ENCODE results near the gene CREBL2. TPM values are rescaled to one million over a fixed set of nuclear protein-coding genes. Genes with fewer than 3 reads are reported as not detected.
"Not testable (repeated sequence)": the region's sequence is repeated elsewhere in the genome, so short reads cannot be mapped to it uniquely, and the experiment has no call there.

Gene CREBL2
- total RNA-seq, 5 donors from 2014 or later (not counting 1 experiment from before 2014, with no cell fraction given), result 24.4 to 37.2 (median 33.8) TPM

DNA sequence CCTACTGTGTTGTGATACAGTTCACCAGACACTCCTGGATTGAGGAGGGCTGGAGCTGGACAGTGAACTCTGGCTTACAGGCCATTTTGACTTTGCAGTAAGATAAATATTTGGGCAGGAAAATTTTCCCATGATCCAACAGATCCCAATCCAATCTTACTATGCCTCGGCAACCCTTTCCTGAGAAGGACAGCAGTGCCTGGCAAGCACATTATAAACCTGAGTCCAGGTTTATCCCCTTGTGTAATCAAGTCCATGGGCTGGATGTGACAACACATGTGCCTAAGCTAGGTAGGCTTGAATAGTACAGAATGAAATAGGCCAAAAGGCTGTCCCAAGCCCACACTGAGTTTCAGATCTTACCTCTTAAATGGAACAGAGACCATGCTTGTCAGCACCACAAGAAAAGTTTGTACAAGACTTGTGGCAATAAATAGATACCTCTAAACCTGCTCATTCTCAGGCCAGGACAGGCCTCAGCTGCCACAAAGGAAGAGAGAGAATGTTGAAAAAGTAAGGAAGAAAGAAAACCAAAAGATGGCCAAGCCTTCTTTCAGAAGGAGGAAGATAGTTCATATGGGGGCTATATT lies 34.9 kb downstream of the CREBL2 start:
- no peak overlapping the region for H3K27ac Mint-ChIP-seq

DNA sequence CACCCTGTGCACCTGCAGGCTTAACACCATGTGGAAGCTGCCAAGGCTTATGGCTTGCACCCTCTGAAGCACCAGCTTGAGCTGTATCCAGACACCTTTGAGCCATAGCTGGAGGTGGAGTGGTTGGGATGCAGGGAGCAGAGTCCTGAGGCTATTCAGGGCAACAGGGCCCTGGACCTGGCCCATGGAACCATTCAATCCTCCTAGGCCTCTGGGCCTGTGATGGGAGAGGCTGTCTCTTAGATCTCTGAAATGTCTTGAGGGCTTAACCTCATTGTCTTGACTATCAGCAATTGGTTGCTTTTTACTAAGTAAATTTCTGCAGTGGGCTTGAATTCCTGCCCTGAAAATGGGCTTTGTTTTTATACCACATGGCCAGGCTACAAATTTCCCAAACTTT lies 36.6 kb downstream of the CREBL2 start:
- ChIA-PET CTCF (interaction anchor here in 1 of 2 donors (0.6 kb wide), 1 partner anchor 63 kb away, joined by 4 read pairs; no protein-coding TSS in a partner anchor), POLR2A (interaction anchor here in 1 of 2 donors (0.8 kb wide), 1 partner anchor 25 kb away, joined by 3 read pairs; no protein-coding TSS in a partner anchor)
- Mint-ChIP-seq H3K36me3 (peaks cover 39% of the 10 kb centered on the region), H3K9me3 (peaks cover 6 to 39% (median 26%) of the 10 kb centered on the region in 3 donors), H3K4me1 (peaks cover 11 to 15% (median 14%) of the 10 kb centered on the region in 3 donors), H3K27ac (no peak overlapping the region), H3K4me3 (no peak overlapping the region), H3K27me3 (no peaks in the 10 kb centered on the region)
- Histone ChIP-seq H3K36me3 (ENCODE audit: control insufficient read depth in 2 of 2, extremely low read depth in 1 of 2, insufficient read depth in 1 of 2, low read length in 1 of 2) (peaks cover 0 to 2% of the 10 kb centered on the region in 2 donors), H3K4me1 (ENCODE audit: control insufficient read depth in 1 of 2, extremely low read depth in 1 of 2, insufficient read depth in 2 of 2, low read length in 2 of 2) (peaks cover 0 to 5% of the 10 kb centered on the region in 2 experiments), H3K27ac (ENCODE audit: low read length) (no peak overlapping the region), H3K9me3 (peaks cover 2% of the 10 kb centered on the region), H3K4me3 (ENCODE audit: control insufficient read depth in 1 of 2, extremely low read depth in 1 of 2, low read length in 1 of 2) (no peak overlapping the region), H3K27me3 (replicated peaks in 1 of 2; ENCODE audit: control insufficient read depth in 2 of 2, extremely low read depth in 1 of 2, insufficient read depth in 2 of 2, low read length in 1 of 2) (no peaks in the 10 kb centered on the region)
- DNase-seq (no peak), ATAC-seq (replicated peaks in 1 of 4) (no peak)

More for the DNA sequence above, 34.9 kb downstream of the CREBL2 start:
- peaks cover 0 to 17% of the 10 kb centered on the region in 2 donors for H3K36me3 ChIP-seq (ENCODE audit: control insufficient read depth in 2 of 2, extremely low read depth in 1 of 2, insufficient read depth in 1 of 2, low read length in 1 of 2)
- peaks cover 0 to 5% of the 10 kb centered on the region in 2 experiments for H3K4me1 ChIP-seq (ENCODE audit: control insufficient read depth in 1 of 2, extremely low read depth in 1 of 2, insufficient read depth in 2 of 2, low read length in 2 of 2)
- ChIA-PET POLR2A (no interaction called here), CTCF (interaction anchor here (0.6 to 3.9 kb wide), 8 partner anchors 19 to 287 kb away, joined by 3 to 60 read pairs (median 4); no protein-coding TSS in a partner anchor)
- no peaks in the 10 kb centered on the region for H3K27me3 ChIP-seq (replicated peaks in 1 of 2; ENCODE audit: control insufficient read depth in 2 of 2, extremely low read depth in 1 of 2, insufficient read depth in 2 of 2, low read length in 1 of 2)
- peaks cover 5 to 8% (median 8%) of the 10 kb centered on the region in 3 donors for H3K4me1 Mint-ChIP-seq
- H3K9me3 ChIP-seq, result peaks cover 2% of the 10 kb centered on the region
- no peak overlapping the region for H3K27ac ChIP-seq (ENCODE audit: low read length)
- no peak for ATAC-seq (replicated peaks in 1 of 4)
- H3K4me3 ChIP-seq (ENCODE audit: control insufficient read depth in 1 of 2, extremely low read depth in 1 of 2, low read length in 1 of 2), result no peak overlapping the region
- no CpG with 5 or more reads among the region's 1 CpG for WGBS (ENCODE audit: insufficient coverage)
- H3K4me3 Mint-ChIP-seq, result no peak overlapping the region
- peaks cover 54% of the 10 kb centered on the region for H3K36me3 Mint-ChIP-seq
- peaks cover 6 to 32% (median 26%) of the 10 kb centered on the region in 3 donors for H3K9me3 Mint-ChIP-seq
- no peak for DNase-seq
- H3K27me3 Mint-ChIP-seq, result no peaks in the 10 kb centered on the region

DNA sequence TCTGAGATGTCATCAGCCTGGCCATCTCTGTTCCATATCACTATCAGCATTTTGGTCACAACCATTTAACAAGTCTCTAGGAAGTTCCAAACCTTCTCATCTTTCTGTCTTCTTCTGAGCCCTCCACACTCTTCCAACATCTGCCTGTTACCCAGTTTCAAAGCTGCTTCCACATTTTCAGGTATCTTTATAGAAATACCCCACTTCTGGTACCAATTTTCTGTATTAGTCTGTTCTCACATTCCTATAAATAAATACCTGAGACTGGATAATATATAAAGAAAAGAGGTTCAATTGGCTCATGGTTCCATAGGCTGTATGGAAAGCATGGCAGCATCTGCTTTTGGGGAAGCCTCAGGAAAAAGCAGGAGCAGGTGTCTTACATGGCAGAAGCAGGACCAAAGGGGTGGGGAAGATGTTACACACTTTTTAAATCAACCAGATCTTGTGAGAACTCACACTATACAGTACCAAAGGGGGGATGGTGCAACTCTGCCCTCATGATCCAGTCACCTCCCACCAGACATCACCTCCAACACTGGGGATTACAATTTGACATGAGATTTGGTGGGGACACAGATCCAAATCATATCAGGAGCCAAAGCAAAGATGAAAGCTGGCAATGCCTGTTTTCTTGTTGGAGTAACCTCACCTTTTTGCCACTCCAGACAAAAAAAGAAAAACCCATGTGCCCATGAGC lies 37.4 kb downstream of the CREBL2 start:
- H3K27ac Mint-ChIP-seq, result no peak overlapping the region
- peaks cover 6 to 39% (median 26%) of the 10 kb centered on the region in 3 donors for H3K9me3 Mint-ChIP-seq
- no peak overlapping the region for H3K4me3 Mint-ChIP-seq
- ChIA-PET POLR2A (no interaction called here), CTCF (interaction anchor here in 1 of 2 donors (0.9 kb wide), 1 partner anchor 88 kb away, joined by 11 read pairs; no protein-coding TSS in a partner anchor)
- H3K36me3 Mint-ChIP-seq, result peaks cover 34% of the 10 kb centered on the region
- Histone ChIP-seq H3K4me3 (ENCODE audit: control insufficient read depth in 1 of 2, extremely low read depth in 1 of 2, low read length in 1 of 2) (no peak overlapping the region), H3K4me1 (ENCODE audit: control insufficient read depth in 1 of 2, extremely low read depth in 1 of 2, insufficient read depth in 2 of 2, low read length in 2 of 2) (peaks cover 0 to 5% of the 10 kb centered on the region in 2 experiments), H3K27ac (ENCODE audit: low read length) (no peak overlapping the region), H3K27me3 (replicated peaks in 1 of 2; ENCODE audit: control insufficient read depth in 2 of 2, extremely low read depth in 1 of 2, insufficient read depth in 2 of 2, low read length in 1 of 2) (no peaks in the 10 kb centered on the region), H3K9me3 (peaks cover 2% of the 10 kb centered on the region), H3K36me3 (ENCODE audit: control insufficient read depth in 2 of 2, extremely low read depth in 1 of 2, insufficient read depth in 1 of 2, low read length in 1 of 2) (peaks cover 0 to 2% of the 10 kb centered on the region in 2 donors)
- H3K4me1 Mint-ChIP-seq, result peaks cover 11 to 15% (median 14%) of the 10 kb centered on the region in 3 donors
- DNase-seq, result no peak
- H3K27me3 Mint-ChIP-seq, result no peaks in the 10 kb centered on the region
- ATAC-seq (replicated peaks in 1 of 4), result no peak

DNA sequence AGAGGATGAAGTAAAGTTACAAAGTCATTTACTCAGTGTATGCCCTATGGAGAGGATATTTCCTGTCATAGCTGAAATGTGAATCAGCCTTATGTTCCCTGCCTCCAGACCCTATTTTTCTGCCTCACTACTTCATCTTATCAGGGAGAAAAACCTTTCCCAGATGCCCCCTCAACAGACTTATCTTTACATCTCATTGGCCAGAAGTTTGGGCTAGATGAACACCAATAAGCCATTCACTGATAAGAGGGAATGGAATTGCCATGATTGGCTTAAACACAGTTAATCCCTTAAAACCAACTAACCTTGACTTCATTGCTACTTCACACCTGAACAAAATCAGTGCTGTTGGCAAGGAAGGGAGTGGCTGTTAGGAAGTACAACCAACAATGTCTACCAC lies 40.1 kb downstream of the CREBL2 start:
- POLR2A ChIA-PET, result interaction anchor here in 1 of 2 donors (0.5 kb wide), 1 partner anchor 527 kb away, joined by 4 read pairs; no protein-coding TSS in a partner anchor
- CTCF ChIA-PET, result interaction anchor here in 1 of 2 donors (1.5 kb wide), 1 partner anchor 9 kb away, joined by 4 read pairs; no protein-coding TSS in a partner anchor
- peaks cover 6 to 39% (median 26%) of the 10 kb centered on the region in 3 donors for H3K9me3 Mint-ChIP-seq
- Histone ChIP-seq H3K36me3 (ENCODE audit: control insufficient read depth in 2 of 2, extremely low read depth in 1 of 2, insufficient read depth in 1 of 2, low read length in 1 of 2) (peaks cover 0 to 2% of the 10 kb centered on the region in 2 donors), H3K27ac (ENCODE audit: low read length) (no peak overlapping the region), H3K4me3 (ENCODE audit: control insufficient read depth in 1 of 2, extremely low read depth in 1 of 2, low read length in 1 of 2) (no peak overlapping the region), H3K4me1 (ENCODE audit: control insufficient read depth in 1 of 2, extremely low read depth in 1 of 2, insufficient read depth in 2 of 2, low read length in 2 of 2) (peaks cover 0 to 8% of the 10 kb centered on the region in 2 experiments), H3K9me3 (peaks cover 2% of the 10 kb centered on the region), H3K27me3 (replicated peaks in 1 of 2; ENCODE audit: control insufficient read depth in 2 of 2, extremely low read depth in 1 of 2, insufficient read depth in 2 of 2, low read length in 1 of 2) (no peaks in the 10 kb centered on the region)
- peaks cover 12 to 13% (median 13%) of the 10 kb centered on the region in 3 donors for H3K4me1 Mint-ChIP-seq
- no peak overlapping the region for H3K4me3 Mint-ChIP-seq
- DNase-seq (no peak), ATAC-seq (replicated peaks in 1 of 4) (no peak)
- H3K36me3 Mint-ChIP-seq, result peaks cover 29% of the 10 kb centered on the region
- no peak overlapping the region for H3K27ac Mint-ChIP-seq
- no peaks in the 10 kb centered on the region for H3K27me3 Mint-ChIP-seq

GRCh38 chr12:12652704-12653103 lies 41.0 kb downstream of the CREBL2 start:
- WGBS (ENCODE audit: insufficient coverage), result no CpG with 5 or more reads among the region's 4 CpGs
- Mint-ChIP-seq H3K36me3 (peaks cover 20% of the 10 kb centered on the region), H3K4me1 (peaks cover 12 to 13% (median 13%) of the 10 kb centered on the region in 3 donors), H3K9me3 (peaks cover 6 to 33% (median 22%) of the 10 kb centered on the region in 3 donors)
- ATAC-seq (replicated peaks in 1 of 4); POLR2A ChIA-PET; DNase-seq; H3K27me3 ChIP-seq (replicated peaks in 1 of 2; ENCODE audit: control insufficient read depth in 2 of 2, extremely low read depth in 1 of 2, insufficient read depth in 2 of 2, low read length in 1 of 2); H3K27ac Mint-ChIP-seq; H3K27ac ChIP-seq (ENCODE audit: low read length); H3K4me1 ChIP-seq (ENCODE audit: control insufficient read depth in 1 of 2, extremely low read depth in 1 of 2, insufficient read depth in 2 of 2, low read length in 2 of 2); H3K4me3 ChIP-seq (ENCODE audit: control insufficient read depth in 1 of 2, extremely low read depth in 1 of 2, low read length in 1 of 2); H3K9me3 ChIP-seq; H3K36me3 ChIP-seq (ENCODE audit: control insufficient read depth in 2 of 2, extremely low read depth in 1 of 2, insufficient read depth in 1 of 2, low read length in 1 of 2); H3K4me3 Mint-ChIP-seq; H3K27me3 Mint-ChIP-seq: not testable (repeated sequence)
- CTCF ChIA-PET, result interaction anchor here in 1 of 2 donors (1.5 kb wide), 1 partner anchor 10 kb away, joined by 4 read pairs; no protein-coding TSS in a partner anchor

- Mint-ChIP-seq H3K27me3 (no peaks in the 10 kb centered on the region), H3K4me3 (no peak overlapping the region), H3K4me1 (peaks cover 12 to 13% (median 13%) of the 10 kb centered on the region in 3 donors), H3K27ac (no peak overlapping the region), H3K36me3 (peaks cover 11% of the 10 kb centered on the region), H3K9me3 (peaks cover 2 to 22% (median 14%) of the 10 kb centered on the region in 3 donors)
- Histone ChIP-seq H3K4me1 (ENCODE audit: control insufficient read depth in 1 of 2, extremely low read depth in 1 of 2, insufficient read depth in 2 of 2, low read length in 2 of 2) (peaks cover 0 to 8% of the 10 kb centered on the region in 2 experiments), H3K27me3 (replicated peaks in 1 of 2; ENCODE audit: control insufficient read depth in 2 of 2, extremely low read depth in 1 of 2, insufficient read depth in 2 of 2, low read length in 1 of 2) (no peaks in the 10 kb centered on the region), H3K27ac (ENCODE audit: low read length) (no peak overlapping the region), H3K4me3 (ENCODE audit: control insufficient read depth in 1 of 2, extremely low read depth in 1 of 2, low read length in 1 of 2) (no peak overlapping the region), H3K9me3 (peaks cover 2% of the 10 kb centered on the region), H3K36me3 (ENCODE audit: control insufficient read depth in 2 of 2, extremely low read depth in 1 of 2, insufficient read depth in 1 of 2, low read length in 1 of 2) (peaks cover 0 to 2% of the 10 kb centered on the region in 2 donors)
- ChIA-PET CTCF (interaction anchor here (0.7 to 1.6 kb wide), 8 partner anchors 8 to 863 kb away, joined by 3 to 5 read pairs (median 3); partner anchors contain the start of gene DUSP16 (in 1 of the 2)), POLR2A (interaction anchor here in 1 of 2 donors (0.6 kb wide), 1 partner anchor 113 kb away, joined by 3 read pairs; no protein-coding TSS in a partner anchor)
- ATAC-seq (replicated peaks in 1 of 4) (no peak), DNase-seq (no peak)
Measured at GRCh38 chr12:12653922-12654321, 42.2 kb downstream of the CREBL2 start.
